Fibroblast of lung (primary cell): ENCODE results near the gene PSG11.

Experiments used
- CTCF ChIP-seq, 2 donors: IDR thresholded peaks in 1 of 2; conservative IDR thresholded peaks in 1 of 2; 1 replicate in 1 of 2; 2 replicates in 1 of 2; pipeline ENCODE4 v1.5.1; 2011 to 2012; ENCODE audit warnings: low read length in 2 of 2, control low read depth in 1 of 2, inconsistent platforms in 1 of 2, low read depth in 1 of 2, mild to moderate bottlenecking in 1 of 2
- EZH2 ChIP-seq: IDR thresholded peaks from 2 replicates; pipeline ENCODE4 v1.5.1; 2012; ENCODE audit warnings: low read length, control low read depth, mild to moderate bottlenecking; ENCODE audit errors: missing control alignments

DNA sequence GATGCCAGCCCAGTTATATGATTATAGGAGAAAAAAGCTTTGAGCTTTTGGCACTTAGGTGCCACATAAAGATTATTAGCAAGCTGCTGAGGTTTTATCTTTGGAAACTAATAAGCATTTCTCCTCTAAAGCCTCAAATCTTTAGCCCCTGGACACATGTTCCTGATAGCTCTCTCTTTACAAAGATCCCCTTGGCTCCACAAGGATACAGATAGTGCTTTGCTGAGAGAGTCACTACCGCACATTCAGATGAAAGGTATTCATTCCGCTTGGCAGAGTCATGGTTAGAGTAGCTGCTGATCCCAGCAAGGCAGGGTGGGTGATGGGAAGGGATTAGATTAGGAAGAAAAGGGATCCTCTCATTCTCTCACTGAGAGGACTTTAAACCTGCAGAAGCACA is 61.1 kb downstream of the PSG11 start:
- TF ChIP-seq CTCF (conservative IDR thresholded peaks at IDR 0.05 in 1 of 2, IDR thresholded peaks at IDR 0.05 in 1 of 2; ENCODE audit: low read depth in 1 of 2, low read length in 2 of 2), result no peak
- TF ChIP-seq EZH2, result no peak
